Upper lobe of left lung (tissue), 4 donors: Measurements from ENCODE around the gene CIT.

ENCODE experiments used
- EP300 ChIP-seq, 4 donors: sonication (generic); formaldehyde crosslinking; IDR thresholded peaks; one replicate each; pipeline ENCODE4 v1.5.1; 2017; ENCODE audit warnings: antibody characterized with exemption in 4 of 4, control low read depth in 2 of 4
- POLR2A ChIP-seq, 4 donors: fragments of 450-650 bp; IDR thresholded peaks; one replicate each; pipeline ENCODE4 v1.5.1; 2016 to 2017; ENCODE audit warnings: antibody characterized with exemption in 4 of 4, mild to moderate bottlenecking in 2 of 4

DNA sequence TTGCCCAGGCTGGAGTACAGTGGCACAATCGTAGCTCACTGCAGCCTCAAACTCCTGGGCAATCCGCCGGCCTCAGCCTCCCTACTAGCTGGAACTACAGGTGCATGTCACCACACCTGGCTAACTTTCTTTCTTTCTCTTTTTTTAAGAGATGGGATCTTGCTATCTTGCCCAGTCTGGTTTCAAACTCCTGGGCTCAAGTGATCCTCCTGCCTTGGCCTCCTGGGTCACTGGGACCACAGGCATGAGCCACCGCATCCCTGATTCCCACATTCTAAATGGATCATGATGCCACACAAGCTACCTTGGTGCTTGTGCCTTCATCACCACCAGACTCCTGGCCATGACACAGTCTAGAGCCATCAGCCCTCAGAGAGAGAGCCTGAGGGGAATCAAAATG, 165.4 kb downstream of the CIT start:
- TF ChIP-seq EP300 (IDR thresholded peaks at IDR 0.05) (no peak), POLR2A (IDR thresholded peaks at IDR 0.05) (no peak)
